Tibial nerve (tissue), 4 donors: ENCODE results near the gene SPOPL. TPM values are rescaled to one million over a fixed set of nuclear protein-coding genes. Genes with fewer than 3 reads are reported as not detected.
"Not testable (repeated sequence)": the region's sequence is repeated elsewhere in the genome, so short reads cannot be mapped to it uniquely, and the experiment has no call there.

ENCODE experiments used
- DNase-seq, 2 donors: peaks; one replicate each; pipeline ENCODE4 v3.0.0-alpha.2; 2019; ENCODE audit warnings: low spot score in 2 of 2
- H3K27ac ChIP-seq, 4 donors: fragments of 200-600 bp; sonication (generic) in 3 of 4; one replicate each; pipeline ENCODE4 v1.5.1; 2017 to 2019; ENCODE audit warnings: mild to moderate bottlenecking in 1 of 4
- H3K27me3 ChIP-seq, 2 donors: fragments of 200-600 bp; sonication (generic) in 1 of 2; one replicate each; pipeline versions ENCODE4 v1.5.1 to v1.6.0; 2017 to 2019
- H3K36me3 ChIP-seq, 3 donors: fragments of 200-600 bp; sonication (generic); one replicate each; pipeline ENCODE4 v1.5.1; 2018 to 2019
- H3K4me1 ChIP-seq, 4 donors: fragments of 200-600 bp; sonication (generic) in 3 of 4; one replicate each; pipeline ENCODE4 v1.5.1; 2017 to 2019
- H3K4me3 ChIP-seq, 4 donors: fragments of 200-600 bp; sonication (generic) in 3 of 4; one replicate each; pipeline ENCODE4 v1.5.1; 2017 to 2019; ENCODE audit warnings: mild to moderate bottlenecking in 1 of 4, moderate library complexity in 1 of 4
- H3K9me3 ChIP-seq, 4 donors: fragments of 200-600 bp; sonication (generic) in 3 of 4; one replicate each; pipeline ENCODE4 v1.5.1; 2017 to 2019
- EP300 ChIP-seq, 2 donors: sonication (generic); formaldehyde crosslinking; IDR thresholded peaks; one replicate each; pipeline ENCODE4 v1.6.1; 2017; ENCODE audit warnings: antibody characterized with exemption in 2 of 2, mild to moderate bottlenecking in 1 of 2
- POLR2A ChIP-seq, 2 donors: fragments of 450-650 bp; IDR thresholded peaks; one replicate each; pipeline ENCODE4 v1.6.1; 2017; ENCODE audit warnings: antibody characterized with exemption in 2 of 2, mild to moderate bottlenecking in 2 of 2, moderate library complexity in 2 of 2
- WGBS, 2 donors: methylation state at CpG; one replicate each; pipeline ENCODE4 v1.1.5; 2018; 5-methylcytosine and 5-hydroxymethylcytosine counted together
- total RNA-seq, 4 donors: library from RNA; depleted of rRNA; stranded (reverse); fragments of >200 nt; gene quantifications; one replicate each; pipeline ENCODE4 v1.1.0, GENCODE V29; 2016
- TF ChIP-seq, protein P1 (sequence below), 5 experiments: fragments of 200-600 bp in 3 of 5; fragments of 450-650 bp in 2 of 5; sonication (generic) in 3 of 5; IDR thresholded peaks; one replicate each; pipeline ENCODE4 v1.5.1; 2016 to 2019; ENCODE audit warnings: antibody characterized with exemption in 5 of 5, mild to moderate bottlenecking in 3 of 5, moderate library complexity in 2 of 5

The SPOPL gene
- total RNA-seq, 4 donors from 2014 or later = 15.9 to 22.7 (median 16.6) TPM

DNA sequence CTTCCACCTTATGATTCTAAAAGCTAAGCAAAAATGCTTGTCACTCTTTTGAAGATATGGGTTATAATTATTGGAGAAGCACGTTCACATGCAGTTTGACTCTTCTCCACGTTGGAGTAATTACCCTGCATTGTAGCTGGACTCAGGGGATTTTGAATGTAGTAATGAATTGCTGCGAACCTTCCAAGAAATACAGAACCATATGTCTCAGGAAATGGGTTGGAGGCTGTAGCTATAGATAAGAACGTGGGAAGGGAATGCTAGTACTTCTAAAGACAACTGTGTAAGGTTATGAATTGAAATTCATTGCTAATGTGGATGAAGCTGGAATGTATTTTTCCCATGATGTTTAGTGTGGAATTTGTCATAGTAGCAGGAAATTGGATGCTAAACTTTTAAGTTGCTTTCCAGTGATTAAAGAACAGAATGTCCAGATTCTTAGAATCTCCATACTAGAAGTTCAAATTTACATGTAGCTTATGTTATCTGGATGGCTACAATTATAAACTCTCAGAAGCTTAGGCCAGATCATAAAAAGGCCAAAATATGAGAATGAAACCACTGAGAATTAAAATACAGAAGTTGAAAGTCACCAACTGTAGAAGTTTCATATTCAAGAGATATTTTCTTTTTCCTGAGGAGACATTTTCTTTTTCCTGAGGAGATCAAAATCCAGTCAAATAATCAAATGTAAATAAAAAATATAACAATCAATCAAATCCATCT is 27.3 kb upstream of the SPOPL start:
- Histone ChIP-seq H3K4me1 (no peaks in the 10 kb centered on the region), H3K36me3 (no peaks in the 10 kb centered on the region), H3K27me3 (no peaks in the 10 kb centered on the region), H3K9me3 (no peaks in the 10 kb centered on the region), H3K27ac (no peak overlapping the region), H3K4me3 (no peak overlapping the region)
- TF ChIP-seq POLR2A (IDR thresholded peaks at IDR 0.05) (no peak), EP300 (IDR thresholded peaks at IDR 0.05) (no peak)
- TF ChIP-seq, protein P1, sequence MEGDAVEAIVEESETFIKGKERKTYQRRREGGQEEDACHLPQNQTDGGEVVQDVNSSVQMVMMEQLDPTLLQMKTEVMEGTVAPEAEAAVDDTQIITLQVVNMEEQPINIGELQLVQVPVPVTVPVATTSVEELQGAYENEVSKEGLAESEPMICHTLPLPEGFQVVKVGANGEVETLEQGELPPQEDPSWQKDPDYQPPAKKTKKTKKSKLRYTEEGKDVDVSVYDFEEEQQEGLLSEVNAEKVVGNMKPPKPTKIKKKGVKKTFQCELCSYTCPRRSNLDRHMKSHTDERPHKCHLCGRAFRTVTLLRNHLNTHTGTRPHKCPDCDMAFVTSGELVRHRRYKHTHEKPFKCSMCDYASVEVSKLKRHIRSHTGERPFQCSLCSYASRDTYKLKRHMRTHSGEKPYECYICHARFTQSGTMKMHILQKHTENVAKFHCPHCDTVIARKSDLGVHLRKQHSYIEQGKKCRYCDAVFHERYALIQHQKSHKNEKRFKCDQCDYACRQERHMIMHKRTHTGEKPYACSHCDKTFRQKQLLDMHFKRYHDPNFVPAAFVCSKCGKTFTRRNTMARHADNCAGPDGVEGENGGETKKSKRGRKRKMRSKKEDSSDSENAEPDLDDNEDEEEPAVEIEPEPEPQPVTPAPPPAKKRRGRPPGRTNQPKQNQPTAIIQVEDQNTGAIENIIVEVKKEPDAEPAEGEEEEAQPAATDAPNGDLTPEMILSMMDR (IDR thresholded peaks at IDR 0.05) = no peak
- DNase-seq = no peak
- 45 to 53% methylated on average over 4 of the region's 4 CpGs for WGBS, 2 donors

DNA sequence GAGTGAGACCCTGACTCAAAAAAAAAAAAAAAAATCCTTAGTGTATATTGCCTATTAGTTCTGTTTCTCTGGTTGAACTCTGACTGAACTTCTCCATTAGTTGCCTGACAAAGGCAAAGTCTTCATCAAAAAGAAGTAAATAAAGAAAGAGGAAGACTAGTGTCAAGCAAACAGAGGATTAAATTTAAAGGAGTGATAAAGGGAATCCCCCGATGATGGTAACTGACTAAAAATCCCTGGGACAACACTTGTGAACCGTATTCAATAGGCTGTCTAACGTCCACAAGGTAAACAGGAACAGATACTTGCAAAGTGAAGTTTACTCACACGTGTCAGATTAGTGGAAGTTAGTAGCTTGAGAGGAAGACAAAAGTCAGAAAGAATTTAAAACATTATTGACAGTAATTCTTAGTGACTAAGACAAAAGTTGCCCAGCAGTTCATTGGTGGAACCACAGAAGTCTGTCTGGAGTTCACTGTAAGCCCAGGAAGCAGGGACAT is 26.2 kb upstream of the SPOPL start:
- WGBS, 2 donors = 57 to 78% methylated on average over 4 of the region's 4 CpGs
- TF ChIP-seq, protein P1 (IDR thresholded peaks at IDR 0.05) = no peak
- TF ChIP-seq POLR2A (IDR thresholded peaks at IDR 0.05) = no peak
- no peak for TF ChIP-seq EP300 (IDR thresholded peaks at IDR 0.05)
- H3K27me3 ChIP-seq = no peaks in the 10 kb centered on the region

GRCh38 chr2:138476186-138476585 is 25.4 kb upstream of the SPOPL start:
- no peaks in the 10 kb centered on the region for H3K27me3 ChIP-seq
- DNase-seq = no peak
- H3K4me1 ChIP-seq = no peaks in the 10 kb centered on the region
- TF ChIP-seq EP300 (IDR thresholded peaks at IDR 0.05) (no peak), POLR2A (IDR thresholded peaks at IDR 0.05) (no peak)
- TF ChIP-seq, protein P1 (IDR thresholded peaks at IDR 0.05) = no peak
- H3K36me3 ChIP-seq = no peaks in the 10 kb centered on the region
- H3K9me3 ChIP-seq = no peaks in the 10 kb centered on the region
- no peak overlapping the region for H3K27ac ChIP-seq
- no peak overlapping the region for H3K4me3 ChIP-seq

More for the DNA sequence above, 26.2 kb upstream of the SPOPL start:
- DNase-seq = no peak
- Histone ChIP-seq H3K9me3 (no peaks in the 10 kb centered on the region), H3K27ac (no peak overlapping the region), H3K4me3 (no peak overlapping the region), H3K36me3 (no peaks in the 10 kb centered on the region), H3K4me1 (no peaks in the 10 kb centered on the region)

DNA sequence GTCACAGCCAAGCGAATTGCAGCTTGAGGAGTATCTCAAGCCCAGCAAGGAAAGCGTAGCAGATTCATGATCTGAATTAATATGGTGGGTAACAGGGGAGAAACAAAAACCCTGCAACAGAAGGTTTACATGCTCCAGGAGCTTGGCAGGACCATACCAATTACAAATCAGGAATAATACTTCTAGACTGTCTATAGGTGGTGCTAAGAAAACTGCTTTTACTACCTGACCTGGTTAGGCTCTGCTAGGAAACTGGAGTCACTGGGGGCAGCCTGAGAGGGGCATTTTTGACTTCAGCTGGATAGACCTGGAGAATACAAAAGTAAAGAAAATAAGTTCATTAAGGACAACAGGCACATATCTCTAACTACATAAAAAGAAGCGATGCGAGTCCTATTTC is 24.6 kb upstream of the SPOPL start:
- Histone ChIP-seq H3K4me3 (no peak overlapping the region), H3K9me3 (no peaks in the 10 kb centered on the region), H3K36me3 (no peaks in the 10 kb centered on the region), H3K27me3 (no peaks in the 10 kb centered on the region), H3K27ac (no peak overlapping the region), H3K4me1 (no peaks in the 10 kb centered on the region)
- DNase-seq = no peak
- WGBS, 2 donors = 91 to 96% methylated on average over 4 of the region's 4 CpGs
- TF ChIP-seq, protein P1 (IDR thresholded peaks at IDR 0.05) = no peak
- TF ChIP-seq EP300 (IDR thresholded peaks at IDR 0.05) (no peak), POLR2A (IDR thresholded peaks at IDR 0.05) (no peak)

- not testable (repeated sequence) for DNase-seq, H3K27me3 ChIP-seq, H3K27ac ChIP-seq, H3K4me1 ChIP-seq, H3K36me3 ChIP-seq, H3K4me3 ChIP-seq, H3K9me3 ChIP-seq
Observed at GRCh38 chr2:138482796-138483195, 18.8 kb upstream of the SPOPL start.
